ENCODE data around the gene CKB. TPM values are rescaled to one million over a fixed set of nuclear protein-coding genes. Genes with fewer than 3 reads are reported as not detected.

The CKB gene
- total and polyA plus RNA-seq, 3 donors from 2014 or later = 504 to 1,322 (median 1,148) TPM

DNA sequence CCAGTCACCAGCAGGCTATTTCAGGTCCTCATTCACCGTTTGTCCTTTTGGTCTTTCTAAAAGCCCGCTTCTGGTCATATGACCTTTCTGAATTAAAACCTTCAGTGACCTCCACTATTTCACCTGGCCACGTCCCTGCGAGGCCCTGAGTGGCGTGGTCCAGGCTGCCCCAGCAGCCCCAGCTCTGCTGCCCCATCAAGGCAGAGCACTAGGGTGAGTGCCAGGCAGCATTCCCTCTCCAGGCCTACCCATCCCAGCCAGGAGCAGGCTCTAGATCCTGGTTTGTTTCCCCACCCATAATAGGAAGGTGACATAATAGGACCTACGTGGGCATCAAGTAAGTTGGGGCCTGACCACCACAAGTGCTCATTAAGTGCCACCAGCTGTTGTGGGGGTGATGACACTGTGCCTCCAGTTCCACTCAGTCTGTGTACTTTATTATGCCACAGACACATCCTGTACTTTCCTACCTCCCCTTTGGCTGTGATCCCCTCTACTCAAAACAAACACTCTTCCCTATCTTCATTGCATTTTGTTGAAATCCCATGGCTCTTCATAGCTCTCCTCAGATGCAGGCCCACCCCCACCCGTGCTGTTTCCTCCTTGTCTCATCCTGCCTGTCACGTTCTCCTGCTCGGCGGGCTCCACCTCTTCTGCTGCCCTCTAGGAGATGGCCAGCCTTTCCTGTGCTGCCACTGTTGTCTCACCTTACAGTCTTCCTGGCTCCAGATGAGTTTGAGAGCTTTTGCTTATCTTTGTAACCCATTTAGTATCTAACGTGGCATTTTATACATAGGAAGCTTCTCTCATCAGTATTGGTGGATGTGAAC is 21.4 kb downstream of the CKB start:
- peaks cover 7% of the 10 kb centered on the region for H3K4me1 ChIP-seq
- TF ChIP-seq, protein P1, sequence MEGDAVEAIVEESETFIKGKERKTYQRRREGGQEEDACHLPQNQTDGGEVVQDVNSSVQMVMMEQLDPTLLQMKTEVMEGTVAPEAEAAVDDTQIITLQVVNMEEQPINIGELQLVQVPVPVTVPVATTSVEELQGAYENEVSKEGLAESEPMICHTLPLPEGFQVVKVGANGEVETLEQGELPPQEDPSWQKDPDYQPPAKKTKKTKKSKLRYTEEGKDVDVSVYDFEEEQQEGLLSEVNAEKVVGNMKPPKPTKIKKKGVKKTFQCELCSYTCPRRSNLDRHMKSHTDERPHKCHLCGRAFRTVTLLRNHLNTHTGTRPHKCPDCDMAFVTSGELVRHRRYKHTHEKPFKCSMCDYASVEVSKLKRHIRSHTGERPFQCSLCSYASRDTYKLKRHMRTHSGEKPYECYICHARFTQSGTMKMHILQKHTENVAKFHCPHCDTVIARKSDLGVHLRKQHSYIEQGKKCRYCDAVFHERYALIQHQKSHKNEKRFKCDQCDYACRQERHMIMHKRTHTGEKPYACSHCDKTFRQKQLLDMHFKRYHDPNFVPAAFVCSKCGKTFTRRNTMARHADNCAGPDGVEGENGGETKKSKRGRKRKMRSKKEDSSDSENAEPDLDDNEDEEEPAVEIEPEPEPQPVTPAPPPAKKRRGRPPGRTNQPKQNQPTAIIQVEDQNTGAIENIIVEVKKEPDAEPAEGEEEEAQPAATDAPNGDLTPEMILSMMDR (IDR thresholded peaks at IDR 0.05) = no peak
- no peak for TF ChIP-seq POLR2A (IDR thresholded peaks at IDR 0.05)
- DNase-seq = no peak
- 67 to 71% methylated on average over 11 of the region's 11 CpGs for WGBS, 2 donors
- no peaks in the 10 kb centered on the region for H3K9me3 ChIP-seq
- peak overlapping the region; percentile 64 to 65 for H3K27ac ChIP-seq
- H3K27me3 ChIP-seq = no peaks in the 10 kb centered on the region
- no peaks in the 10 kb centered on the region for H3K36me3 ChIP-seq (ENCODE audit: low read depth, missing control alignments)
- no peak overlapping the region for H3K4me3 ChIP-seq
- intact Hi-C loops (cut with DNase I; ENCODE audit: low total_unique reads) = loop anchor here (10.0 kb wide), 1 partner anchor 54 kb away; no protein-coding TSS in a partner anchor

DNA sequence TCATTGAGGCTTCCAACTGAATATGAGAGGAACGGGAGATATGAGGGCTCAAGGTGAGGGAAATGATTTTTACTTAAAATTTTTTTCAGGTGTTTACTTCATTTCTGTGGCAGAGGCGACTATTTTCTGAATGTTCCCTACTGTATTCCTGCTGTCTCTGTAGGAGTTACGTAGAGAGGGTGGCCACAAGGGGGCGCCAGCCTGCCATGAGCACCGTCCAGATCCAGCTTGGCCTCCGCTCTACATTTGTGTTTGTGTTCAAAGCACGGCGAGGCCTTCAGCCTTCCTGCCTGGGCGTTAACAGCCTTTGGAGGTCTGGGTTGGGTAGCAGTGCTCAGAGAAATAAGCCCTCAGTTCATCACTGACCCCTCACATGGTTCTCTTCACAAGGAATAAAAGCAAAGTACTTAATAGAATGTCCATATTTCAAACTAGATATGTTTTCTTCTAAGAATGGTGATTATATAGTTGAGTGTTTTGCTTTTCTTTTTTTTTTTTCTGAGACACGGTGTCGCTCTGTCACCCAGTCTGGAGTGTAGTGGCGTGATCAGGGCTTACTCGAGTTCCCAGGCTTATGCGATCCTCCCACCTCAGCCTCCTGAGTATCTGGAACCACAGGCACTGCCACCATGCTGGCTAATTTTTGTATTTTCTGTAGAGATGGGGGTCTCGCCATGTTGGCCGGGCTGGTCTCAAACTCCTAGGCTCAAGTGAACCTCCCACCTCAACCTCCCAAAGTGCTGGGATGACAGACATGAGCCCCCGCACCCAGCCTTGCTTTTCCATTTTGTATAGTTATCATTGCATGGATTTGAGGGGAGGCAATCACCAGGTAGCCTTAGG is 22.3 kb downstream of the CKB start:
- H3K9me3 ChIP-seq = no peaks in the 10 kb centered on the region

DNA sequence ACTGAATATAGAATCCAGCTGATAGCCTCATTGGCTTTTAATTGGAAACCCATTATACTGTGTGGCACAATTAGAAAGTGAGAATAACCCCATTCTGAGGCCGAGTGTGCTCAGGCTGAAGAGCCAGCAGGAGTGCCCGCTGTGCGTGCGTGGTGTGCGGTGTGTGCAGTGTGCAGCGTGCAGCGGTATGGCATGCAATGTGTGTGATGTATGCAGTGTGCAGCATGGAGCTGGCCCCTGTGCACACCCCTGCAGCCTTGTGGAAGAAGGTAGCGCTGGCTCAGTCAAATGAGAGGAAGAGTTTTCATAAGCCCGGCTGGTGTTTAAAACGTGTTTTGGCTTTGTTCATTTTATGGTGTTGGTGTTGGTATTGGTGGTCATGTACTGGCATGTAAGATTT is 22.9 kb downstream of the CKB start:
- Histone ChIP-seq H3K4me1 (peaks cover 7% of the 10 kb centered on the region), H3K27me3 (no peaks in the 10 kb centered on the region), H3K9me3 (no peaks in the 10 kb centered on the region), H3K4me3 (no peak overlapping the region), H3K36me3 (ENCODE audit: low read depth, missing control alignments) (no peaks in the 10 kb centered on the region), H3K27ac (no peak overlapping the region)
- intact Hi-C loops (cut with DNase I; ENCODE audit: low total_unique reads) = loop anchor here (10.0 kb wide), 2 partner anchors 55 to 115 kb away; partner anchors contain the start of gene MARK3
- WGBS, 2 donors = 74 to 78% methylated on average over 10 of the region's 10 CpGs
- no peak for DNase-seq
- no peak for TF ChIP-seq POLR2A (IDR thresholded peaks at IDR 0.05)

More for the DNA sequence above, 22.3 kb downstream of the CKB start:
- intact Hi-C loops (cut with DNase I; ENCODE audit: low total_unique reads) = loop anchor here (10.0 kb wide), 1 partner anchor 54 kb away; no protein-coding TSS in a partner anchor
- WGBS, 2 donors = 48 to 49% methylated on average over 17 of the region's 17 CpGs
- Histone ChIP-seq H3K4me3 (no peak overlapping the region), H3K27me3 (no peaks in the 10 kb centered on the region), H3K27ac (peak overlapping the region; percentile 64 to 65), H3K36me3 (ENCODE audit: low read depth, missing control alignments) (no peaks in the 10 kb centered on the region), H3K4me1 (peaks cover 7% of the 10 kb centered on the region)
- no peak for TF ChIP-seq POLR2A (IDR thresholded peaks at IDR 0.05)
- TF ChIP-seq, protein P1 (IDR thresholded peaks at IDR 0.05) = peak; percentile 93 to 96 (median 94)
- DNase-seq = peak; percentile 98

DNA sequence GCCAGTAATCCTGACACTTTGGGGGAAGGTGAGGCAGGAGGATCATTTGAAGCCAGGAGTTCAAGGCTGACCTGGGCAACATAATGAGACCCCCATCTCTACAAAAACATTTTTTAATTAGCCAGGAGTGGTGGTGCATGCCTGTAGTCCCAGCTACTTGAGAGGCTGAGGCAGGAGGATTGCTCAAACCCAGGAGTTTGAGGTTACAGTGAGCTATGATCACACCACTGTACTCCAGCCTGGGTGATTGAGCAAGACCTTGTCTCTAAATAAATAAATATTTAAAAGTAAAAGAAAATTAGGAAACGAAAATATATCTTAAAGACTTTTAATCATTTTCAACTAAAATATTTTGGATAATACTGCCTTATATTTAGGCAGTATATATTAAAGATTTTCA is 25.9 kb downstream of the CKB start:
- no peaks in the 10 kb centered on the region for H3K36me3 ChIP-seq (ENCODE audit: low read depth, missing control alignments)
- no peak for DNase-seq
- 0 to 2% methylated on average over 1 of the region's 1 CpG for WGBS, 2 donors

More for the DNA sequence above, 25.9 kb downstream of the CKB start:
- Histone ChIP-seq H3K27ac (no peak overlapping the region), H3K4me1 (peaks cover 12% of the 10 kb centered on the region), H3K4me3 (no peak overlapping the region), H3K27me3 (no peaks in the 10 kb centered on the region), H3K9me3 (no peaks in the 10 kb centered on the region)
- TF ChIP-seq POLR2A (IDR thresholded peaks at IDR 0.05) = no peak
- TF ChIP-seq, protein P1 (IDR thresholded peaks at IDR 0.05) = no peak
- intact Hi-C loops (cut with DNase I; ENCODE audit: low total_unique reads) = loop anchor here (10.0 kb wide), 1 partner anchor 112 kb away; the partner anchor contains the start of gene MARK3
